HepG2 (cell line): ENCODE data around the gene DCLRE1B. TPM values are rescaled to one million over a fixed set of nuclear protein-coding genes. Genes with fewer than 3 reads are reported as not detected.

Experiments used
- ESRRA ChIP-seq: sonication (generic); formaldehyde crosslinking; IDR thresholded peaks from 2 replicates; pipeline ENCODE4 v1.5.1; 2020; ENCODE audit warnings: mild to moderate bottlenecking, low read depth, missing genetic modification reagents
- GPBP1L1 ChIP-seq: sonication (generic); formaldehyde crosslinking; IDR thresholded peaks from 2 replicates; pipeline ENCODE4 v1.5.0; 2020; ENCODE audit warnings: mild to moderate bottlenecking, missing genetic modification reagents
- HCFC1 ChIP-seq: fragments of 150-350 bp; IDR thresholded peaks from 2 replicates; pipeline ENCODE4 v1.6.1; 2014; ENCODE audit warnings: low read depth, low read length
- HNF1A ChIP-seq, 2 experiments: sonication (generic) in 1 of 2; formaldehyde crosslinking in 1 of 2; IDR thresholded peaks; 2 replicates each; pipeline versions ENCODE4 v1.4.0 to v1.6.1; 2016 to 2020; ENCODE audit warnings: borderline replicate concordance in 1 of 2, low read depth in 1 of 2, mild to moderate bottlenecking in 1 of 2, missing genetic modification reagents in 1 of 2
- KLF6 ChIP-seq: IDR thresholded peaks from 2 replicates; pipeline ENCODE4 v1.8.0; 2016; ENCODE audit warnings: missing biosample characterization, missing genetic modification reagents
- MED8 ChIP-seq: sonication (generic); formaldehyde crosslinking; IDR thresholded peaks from 2 replicates; pipeline ENCODE4 v1.8.1; 2023; ENCODE audit warnings: mild to moderate bottlenecking, missing genetic modification reagents; ENCODE audit not compliant: insufficient replicate concordance
- PRDM15 ChIP-seq: sonication (generic); formaldehyde crosslinking; IDR thresholded peaks from 2 replicates; pipeline ENCODE4 v1.4.0; 2020; ENCODE audit warnings: missing genetic modification reagents
- THAP11 ChIP-seq: IDR thresholded peaks from 2 replicates; pipeline ENCODE4 v1.6.1; 2016; ENCODE audit warnings: missing biosample characterization, missing genetic modification reagents
- THYN1 ChIP-seq: sonication (generic); formaldehyde crosslinking; IDR thresholded peaks from 2 replicates; pipeline ENCODE4 v1.8.1; 2023; ENCODE audit warnings: low read depth, mild to moderate bottlenecking, moderate library complexity, missing genetic modification reagents, borderline replicate concordance
- YY1 ChIP-seq: IDR thresholded peaks from 2 replicates; pipeline ENCODE4 v1.6.1; 2011; ENCODE audit warnings: low read length, low read depth, moderate library complexity, mild to moderate bottlenecking; ENCODE audit not compliant: insufficient read depth, insufficient replicate concordance
- ZBTB34 ChIP-seq: sonication (generic); formaldehyde crosslinking; IDR thresholded peaks from 2 replicates; pipeline ENCODE4 v1.8.0; 2022; ENCODE audit warnings: mild to moderate bottlenecking, missing genetic modification reagents
- ZNF124 ChIP-seq: sonication (generic); formaldehyde crosslinking; IDR thresholded peaks from 2 replicates; pipeline ENCODE4 v1.4.0; 2020; ENCODE audit warnings: missing genetic modification reagents
- ZNF331 ChIP-seq: sonication (generic); formaldehyde crosslinking; IDR thresholded peaks from 2 replicates; pipeline ENCODE4 v1.4.0; 2020; ENCODE audit warnings: missing genetic modification reagents
- ZNF362 ChIP-seq: sonication (generic); formaldehyde crosslinking; IDR thresholded peaks from 2 replicates; pipeline ENCODE4 v1.4.0; 2020; ENCODE audit warnings: missing genetic modification reagents, mild to moderate bottlenecking, borderline replicate concordance
- ZNF83 ChIP-seq: sonication (generic); formaldehyde crosslinking; IDR thresholded peaks from 2 replicates; pipeline ENCODE4 v1.4.0; 2020; ENCODE audit warnings: missing genetic modification reagents, mild to moderate bottlenecking, borderline replicate concordance
- polyA plus RNA-seq, 8 experiments: library from polyadenylated mRNA; depleted of rRNA in 3 of 8; stranded (reverse) in 7 of 8; unstranded in 1 of 8; fragments of >200 nt; fragmentation: Illumina TruSeq in 4 of 8; extraction: Trizol in 4 of 8; gene quantifications; 2 replicates each; pipeline versions ENCODE4 v1.2.1 to v1.2.3, GENCODE V29; 2011 to 2016; ENCODE audit warnings: low read depth in 4 of 8, missing spikeins in 1 of 8, mixed read lengths in 1 of 8; ENCODE audit not compliant: insufficient read depth in 1 of 8
- total RNA-seq, 5 experiments: library from RNA; depleted of rRNA; stranded (reverse); fragments of >200 nt; fragmentation: Illumina TruSeq; extraction: Trizol; gene quantifications; 2 replicates each; pipeline ENCODE4 v1.2.3, GENCODE V29; 2016; ENCODE audit warnings: low read depth in 1 of 5

Gene DCLRE1B
- total and polyA plus RNA-seq, 2 of the 13 experiments (the other 11 are each of a cell fraction or from before 2014, with no cell fraction given) = 2.7 to 8.0 TPM

GRCh38 chr1:113904674-113905434 lies at the start of gene DCLRE1B, which contains the start of gene AP4B1 (continued):
- TF ChIP-seq ZBTB34 = peak; percentile 27; the same call in 1 of the 2 replicates
- no peak for TF ChIP-seq HNF1A (IDR thresholded peaks at IDR 0.05; ENCODE audit: low read depth)
- TF ChIP-seq HNF1A (CRISPR knock-in tag; IDR thresholded peaks at IDR 0.05; ENCODE audit: borderline replicate concordance) = peak; percentile 83; the same call in 1 of the 2 replicates
- peak; percentile 74; the same call in 1 of the 2 replicates for TF ChIP-seq ESRRA (CRISPR knock-in tag)
- TF ChIP-seq YY1 = peak; percentile 91
- TF ChIP-seq ZNF362 = no peak; the same call in 1 of the 2 replicates
- no peak for TF ChIP-seq THYN1 (CRISPR knock-in tag)
- peak; percentile 46 for TF ChIP-seq MED8 (CRISPR knock-in tag)
- peak; percentile 90 for TF ChIP-seq ZNF331 (CRISPR knock-in tag)
- TF ChIP-seq HCFC1 = peak; percentile 70
- TF ChIP-seq THAP11 = peak; percentile 92
- no peak for TF ChIP-seq ZNF124 (CRISPR knock-in tag)
- TF ChIP-seq PRDM15 (CRISPR knock-in tag) = no peak
- no peak for TF ChIP-seq GPBP1L1 (CRISPR knock-in tag)
- peak; percentile 71; the same call in 1 of the 2 replicates for TF ChIP-seq KLF6 (CRISPR knock-in tag)
- TF ChIP-seq ZNF83 (CRISPR knock-in tag) = no peak
